Stimulated activated CD8-positive, alpha-beta memory T cell treated with anti-CD3 and anti-CD28 coated beads, Interleukin-7, amount 100 ng/mL, for 24 hours (primary cell): Measurements from ENCODE around the gene UNK.
"Not testable (repeated sequence)": the region's sequence is repeated elsewhere in the genome, so short reads cannot be mapped to it uniquely, and the experiment has no call there.

Experiments
- DNase-seq: peaks from one replicate; pipeline ENCODE4 v3.0.0-alpha.2; 2020; ENCODE audit warnings: low read depth

The UNK gene

GRCh38 chr17:75799402-75799801, 14.8 kb downstream of the UNK start:
- no peak for DNase-seq

- DNase-seq = no peak
Measured at GRCh38 chr17:75803883-75804282, 19.3 kb downstream of the UNK start.

GRCh38 chr17:75806822-75807500, 22.4 kb downstream of the UNK start:
- DNase-seq = no peak

GRCh38 chr17:75807861-75808260, 23.3 kb downstream of the UNK start:
- no peak for DNase-seq

- no peak for DNase-seq
Measured at GRCh38 chr17:75808549-75808904, 23.9 kb downstream of the UNK start.

- DNase-seq = no peak
Measured at GRCh38 chr17:75808905-75809621, 24.5 kb downstream of the UNK start.

- DNase-seq = no peak
Measured at GRCh38 chr17:75809631-75810111, 25.1 kb downstream of the UNK start.

GRCh38 chr17:75810216-75810615, 25.6 kb downstream of the UNK start:
- DNase-seq = no peak

GRCh38 chr17:75810756-75811155, 26.1 kb downstream of the UNK start:
- not testable (repeated sequence) for DNase-seq

GRCh38 chr17:75811174-75811573, 26.6 kb downstream of the UNK start:
- no peak for DNase-seq

- no peak for DNase-seq
Measured at GRCh38 chr17:75812096-75813013, 27.7 kb downstream of the UNK start.

GRCh38 chr17:75813081-75814020, 28.7 kb downstream of the UNK start:
- no peak for DNase-seq

GRCh38 chr17:75814021-75814395, 29.4 kb downstream of the UNK start:
- no peak for DNase-seq

- no peak for DNase-seq
Measured at GRCh38 chr17:75814900-75815373, 30.3 kb downstream of the UNK start.

- DNase-seq = no peak
Measured at GRCh38 chr17:75815399-75815798, 30.8 kb downstream of the UNK start.

GRCh38 chr17:75816693-75817092, 32.1 kb downstream of the UNK start:
- no peak for DNase-seq

GRCh38 chr17:75817571-75817970, 33.0 kb downstream of the UNK start:
- no peak for DNase-seq

GRCh38 chr17:75818326-75818885, 33.8 kb downstream of the UNK start:
- DNase-seq = no peak

GRCh38 chr17:75819116-75819515, 34.5 kb downstream of the UNK start:
- no peak for DNase-seq

GRCh38 chr17:75819678-75820077, 35.1 kb downstream of the UNK start:
- no peak for DNase-seq
